ENCODE results near the gene SH2D5.

DNA sequence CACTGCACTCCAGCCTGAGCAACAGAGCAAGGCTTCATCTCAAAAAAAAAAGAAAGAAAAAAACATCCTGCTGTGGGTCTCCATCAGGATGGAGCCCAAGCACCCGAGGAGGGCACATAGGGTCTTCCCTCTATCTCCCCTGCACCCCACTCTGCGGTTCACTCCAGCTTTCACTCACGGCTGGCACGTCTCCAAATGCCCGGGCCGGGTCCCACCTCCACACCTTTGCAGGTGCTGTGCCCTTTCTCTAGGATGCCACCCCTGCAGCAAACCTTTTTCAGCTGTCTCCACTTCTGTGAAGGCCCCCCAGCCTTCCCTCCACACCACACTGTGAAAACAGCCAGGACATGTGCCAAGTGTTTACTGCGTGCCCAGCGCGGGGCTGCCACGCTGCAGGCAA lies 48.9 kb downstream of the SH2D5 start:
- no peak for TF ChIP-seq POLR2AphosphoS5 (IDR thresholded peaks at IDR 0.05; ENCODE audit: insufficient read depth in 1 of 2, low read depth in 1 of 2)
- TF ChIP-seq, protein P1, sequence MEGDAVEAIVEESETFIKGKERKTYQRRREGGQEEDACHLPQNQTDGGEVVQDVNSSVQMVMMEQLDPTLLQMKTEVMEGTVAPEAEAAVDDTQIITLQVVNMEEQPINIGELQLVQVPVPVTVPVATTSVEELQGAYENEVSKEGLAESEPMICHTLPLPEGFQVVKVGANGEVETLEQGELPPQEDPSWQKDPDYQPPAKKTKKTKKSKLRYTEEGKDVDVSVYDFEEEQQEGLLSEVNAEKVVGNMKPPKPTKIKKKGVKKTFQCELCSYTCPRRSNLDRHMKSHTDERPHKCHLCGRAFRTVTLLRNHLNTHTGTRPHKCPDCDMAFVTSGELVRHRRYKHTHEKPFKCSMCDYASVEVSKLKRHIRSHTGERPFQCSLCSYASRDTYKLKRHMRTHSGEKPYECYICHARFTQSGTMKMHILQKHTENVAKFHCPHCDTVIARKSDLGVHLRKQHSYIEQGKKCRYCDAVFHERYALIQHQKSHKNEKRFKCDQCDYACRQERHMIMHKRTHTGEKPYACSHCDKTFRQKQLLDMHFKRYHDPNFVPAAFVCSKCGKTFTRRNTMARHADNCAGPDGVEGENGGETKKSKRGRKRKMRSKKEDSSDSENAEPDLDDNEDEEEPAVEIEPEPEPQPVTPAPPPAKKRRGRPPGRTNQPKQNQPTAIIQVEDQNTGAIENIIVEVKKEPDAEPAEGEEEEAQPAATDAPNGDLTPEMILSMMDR (IDR thresholded peaks at IDR 0.05): no peak
